ENCODE results near the gene LAMC1. TPM values are rescaled to one million over a fixed set of nuclear protein-coding genes. Genes with fewer than 3 reads are reported as not detected.

LAMC1 gene
- total RNA-seq, 2 donors from 2014 or later, result 60.7 to 96.6 TPM

GRCh38 chr1:183179033-183179432, 155.8 kb downstream of the LAMC1 start:
- Histone ChIP-seq H3K9me3 (no peaks in the 10 kb centered on the region), H3K27ac (no peak overlapping the region)
- 71 to 83% methylated on average over 2 of the region's 2 CpGs for WGBS, 2 donors

GRCh38 chr1:183180218-183180617, 157.0 kb downstream of the LAMC1 start:
- ATAC-seq, result peak; percentile 71

More at GRCh38 chr1:183179033-183179432, 155.8 kb downstream of the LAMC1 start:
- ATAC-seq (no peak), DNase-seq (no peak)
- Histone ChIP-seq H3K36me3 (replicated peaks in 1 of 2; ENCODE audit: insufficient read depth in 1 of 2, low read depth in 2 of 2) (no peaks in the 10 kb centered on the region), H3K4me3 (no peak overlapping the region), H3K27me3 (no peaks in the 10 kb centered on the region), H3K4me1 (no peaks in the 10 kb centered on the region)
- TF ChIP-seq POLR2A (IDR thresholded peaks at IDR 0.05), result no peak
- TF ChIP-seq CTCF (IDR thresholded peaks at IDR 0.05), result no peak
- intact Hi-C loops (cut with DNase I), result no loop called here

GRCh38 chr1:183180634-183181056, 157.4 kb downstream of the LAMC1 start:
- H3K4me3 ChIP-seq, result no peak overlapping the region
- H3K27me3 ChIP-seq, result no peaks in the 10 kb centered on the region
- DNase-seq, result peak; percentile 37 to 64 (median 48)
- H3K9me3 ChIP-seq, result no peaks in the 10 kb centered on the region
- peaks cover 3% of the 10 kb centered on the region for H3K4me1 ChIP-seq
- 56 to 62% methylated on average over 3 of the region's 3 CpGs for WGBS, 2 donors
- peak; percentile 93 for ATAC-seq
- intact Hi-C loops (cut with DNase I), result no loop called here
- TF ChIP-seq POLR2A (IDR thresholded peaks at IDR 0.05), result peak in 1 of 3 donors; percentile 17
- TF ChIP-seq CTCF (IDR thresholded peaks at IDR 0.05), result no peak
- peak overlapping the region in 3 of 4 donors; percentile 55 to 81 (median 65) for H3K27ac ChIP-seq
- no peaks in the 10 kb centered on the region for H3K36me3 ChIP-seq (replicated peaks in 1 of 2; ENCODE audit: insufficient read depth in 1 of 2, low read depth in 2 of 2)

More at GRCh38 chr1:183180218-183180617, 157.0 kb downstream of the LAMC1 start:
- WGBS, 2 donors, result 3 to 4% methylated on average over 3 of the region's 3 CpGs
- DNase-seq, result peak; percentile 31 to 71 (median 64)
- peak overlapping the region in 3 of 4 donors; percentile 55 to 81 (median 65) for H3K27ac ChIP-seq
- no peaks in the 10 kb centered on the region for H3K9me3 ChIP-seq
- H3K4me1 ChIP-seq, result no peaks in the 10 kb centered on the region
- H3K27me3 ChIP-seq, result no peaks in the 10 kb centered on the region
- TF ChIP-seq POLR2A (IDR thresholded peaks at IDR 0.05), result no peak
- TF ChIP-seq CTCF (IDR thresholded peaks at IDR 0.05), result no peak
- H3K4me3 ChIP-seq, result no peak overlapping the region
- no peaks in the 10 kb centered on the region for H3K36me3 ChIP-seq (replicated peaks in 1 of 2; ENCODE audit: insufficient read depth in 1 of 2, low read depth in 2 of 2)
- intact Hi-C loops (cut with DNase I), result no loop called here

GRCh38 chr1:183185941-183186490, 162.8 kb downstream of the LAMC1 start, which contains the start of gene LAMC2:
Gene LAMC2 (plus strand): TSS chr1:183186264. CDS start chr1:183186353, 89 bp downstream.
- TF ChIP-seq POLR2A (IDR thresholded peaks at IDR 0.05), result peak in 2 of 3 donors; percentile 61 to 64
- peak; percentile 9 to 51 (median 45) for TF ChIP-seq CTCF (IDR thresholded peaks at IDR 0.05)
- Histone ChIP-seq H3K4me1 (peaks cover 6% of the 10 kb centered on the region), H3K27me3 (no peaks in the 10 kb centered on the region), H3K9me3 (no peaks in the 10 kb centered on the region), H3K36me3 (replicated peaks in 1 of 2; ENCODE audit: insufficient read depth in 1 of 2, low read depth in 2 of 2) (no peaks in the 10 kb centered on the region), H3K27ac (peak within 1 kb of the TSS in 3 of 4 donors; percentile 23 to 73 (median 60)), H3K4me3 (peak within 1 kb of the TSS in 1 of 2 donors; percentile 15)
- intact Hi-C loops (cut with DNase I), result no loop called here
- peak; percentile 54 to 74 (median 73) for DNase-seq
- ATAC-seq, result peak; percentile 91
- WGBS, 2 donors, result 2 to 5% methylated on average over 9 to 30 of the region's 30 CpGs

- DNase-seq (no peak), ATAC-seq (no peak)
- H3K4me3 ChIP-seq, result no peak overlapping the region
- WGBS, 2 donors, result 55 to 59% methylated on average over 4 of the region's 4 CpGs
- H3K4me1 ChIP-seq, result peaks cover 6% of the 10 kb centered on the region
- TF ChIP-seq CTCF (IDR thresholded peaks at IDR 0.05) (no peak), POLR2A (IDR thresholded peaks at IDR 0.05) (no peak)
- no peaks in the 10 kb centered on the region for H3K9me3 ChIP-seq
- intact Hi-C loops (cut with DNase I), result no loop called here
- no peak overlapping the region for H3K27ac ChIP-seq
- H3K36me3 ChIP-seq (replicated peaks in 1 of 2; ENCODE audit: insufficient read depth in 1 of 2, low read depth in 2 of 2), result no peaks in the 10 kb centered on the region
- no peaks in the 10 kb centered on the region for H3K27me3 ChIP-seq
These were observed 163.6 kb downstream of the LAMC1 start for GRCh38 chr1:183186841-183187240.

Data from body of pancreas (tissue), 4 donors.